Hematopoietic multipotent progenitor cell treated with erythropoietin and hydrocortisone succinate and interleukin-3 and kit ligand, for 6 days (in vitro differentiated cells): ENCODE results near the gene ATP1A4.
A peak's percentile ranks its signal among the peaks of the same experiment; 100 is the strongest.

Source experiments
- DNase-seq: peaks from one replicate; pipeline ENCODE4 v3.0.0-alpha.2; 2015

Gene ATP1A4

GRCh38 chr1:160148121-160148520 lies 3.3 kb upstream of the ATP1A4 start:
- DNase-seq = no peak

GRCh38 chr1:160149233-160149632 lies 2.2 kb upstream of the ATP1A4 start:
- no peak for DNase-seq

- no peak for DNase-seq
Measured at GRCh38 chr1:160149716-160150115, 1.7 kb upstream of the ATP1A4 start.

GRCh38 chr1:160154790-160155189 lies 3.4 kb downstream of the ATP1A4 start:
- no peak for DNase-seq

GRCh38 chr1:160156361-160156760 lies 5.0 kb downstream of the ATP1A4 start:
- no peak for DNase-seq

- DNase-seq = no peak
Measured at GRCh38 chr1:160157174-160157573, 5.8 kb downstream of the ATP1A4 start.

GRCh38 chr1:160158031-160158430 lies 6.6 kb downstream of the ATP1A4 start:
- no peak for DNase-seq

- DNase-seq = no peak
Measured at GRCh38 chr1:160158534-160158933, 7.1 kb downstream of the ATP1A4 start.

- DNase-seq = no peak
Measured at GRCh38 chr1:160159846-160160245, 8.4 kb downstream of the ATP1A4 start.

- DNase-seq = peak; percentile 37
Measured at GRCh38 chr1:160161965-160162705, 10.7 kb downstream of the ATP1A4 start.

GRCh38 chr1:160162931-160163330 lies 11.5 kb downstream of the ATP1A4 start:
- no peak for DNase-seq

GRCh38 chr1:160163615-160164014 lies 12.2 kb downstream of the ATP1A4 start:
- peak; percentile 44 for DNase-seq

GRCh38 chr1:160164121-160164520 lies 12.7 kb downstream of the ATP1A4 start:
- no peak for DNase-seq

GRCh38 chr1:160166166-160166868 lies 14.9 kb downstream of the ATP1A4 start:
- peak; percentile 37 for DNase-seq

GRCh38 chr1:160167056-160167455 lies 15.7 kb downstream of the ATP1A4 start:
- no peak for DNase-seq

- no peak for DNase-seq
Measured at GRCh38 chr1:160167580-160167979, 16.2 kb downstream of the ATP1A4 start.

GRCh38 chr1:160168016-160168415 lies 16.6 kb downstream of the ATP1A4 start:
- peak; percentile 36 for DNase-seq

GRCh38 chr1:160168609-160169369 lies 17.4 kb downstream of the ATP1A4 start:
- DNase-seq = no peak

- peak; percentile 54 for DNase-seq
Measured at GRCh38 chr1:160169553-160170399, 18.4 kb downstream of the ATP1A4 start.

GRCh38 chr1:160171354-160171753 lies 20.0 kb downstream of the ATP1A4 start:
- DNase-seq = no peak

GRCh38 chr1:160171980-160172379 lies 20.6 kb downstream of the ATP1A4 start:
- no peak for DNase-seq

- DNase-seq = peak; percentile 38
Measured at GRCh38 chr1:160177231-160177630, 25.8 kb downstream of the ATP1A4 start.

GRCh38 chr1:160177667-160178066 lies 26.3 kb downstream of the ATP1A4 start:
- DNase-seq = no peak
